A549 treated with Hydrocortisone at 1 μM for 4 hours (cell line): ENCODE data around the gene CSDE1. TPM values are rescaled to one million over a fixed set of nuclear protein-coding genes. Genes with fewer than 3 reads are reported as not detected.

Experiments
- total RNA-seq: library from RNA; stranded (reverse); fragments of 200-300 nt; extraction: Qiagen RNA extraction; gene quantifications from 5 replicates; pipeline ENCODE4 v1.2.3, GENCODE V29; 2022

The CSDE1 gene
- total RNA-seq = 116 to 177 TPM (median 130 TPM) in 5 replicates

GRCh38 chr1:114757455-114758255, at the start of gene CSDE1:
CSDE1 (minus strand) TSS chr1:114757984; CDS start chr1:114739890, 18,094 bp downstream.

GRCh38 chr1:114780344-114781226, 22.8 kb upstream of the CSDE1 start, which contains the start of gene SIKE1:
SIKE1 (minus strand) TSS chr1:114780685; CDS start chr1:114780607, 78 bp downstream.

GRCh38 chr1:114716304-114717170, 41.2 kb downstream of the CSDE1 start, which contains the start of gene NRAS:
NRAS (minus strand) TSS chr1:114716771; CDS start chr1:114716160, 611 bp downstream.

GRCh38 chr1:114695430-114696058, 62.2 kb downstream of the CSDE1 start, which contains the start of gene AMPD1:
AMPD1 (minus strand) TSS chr1:114695546; CDS start chr1:114695471, 75 bp downstream.

GRCh38 chr1:114669562-114670082, 88.2 kb downstream of the CSDE1 start, which contains the start of gene DENND2C:
DENND2C (minus strand) TSS chr1:114670049; CDS start chr1:114625984, 44,065 bp downstream.

Other genes with a start within 250 kb of the CSDE1 start
- 10.4 to 13.0 TPM (median 11.7 TPM) in 5 replicates for gene TRIM33, start 246.8 kb downstream of the CSDE1 start, total RNA-seq
- 24.7 to 29.4 TPM (median 25.8 TPM) in 5 replicates for gene BCAS2, start 176.4 kb downstream of the CSDE1 start, total RNA-seq
- gene DENND2C, start 87.9 kb downstream of the CSDE1 start, total RNA-seq = 0.28 to 0.47 TPM (median 0.37 TPM) in 5 replicates
- gene AMPD1, start 62.4 kb downstream of the CSDE1 start, total RNA-seq = not detected in 5 replicates
- 25.1 to 39.0 TPM (median 28.8 TPM) in 5 replicates for gene NRAS, start 41.2 kb downstream of the CSDE1 start, total RNA-seq
- 15.6 to 20.8 TPM (median 16.7 TPM) in 5 replicates for gene SIKE1, start 22.7 kb upstream of the CSDE1 start, total RNA-seq
- not detected in 5 replicates for gene SYCP1, start 96.9 kb upstream of the CSDE1 start, total RNA-seq